ENCODE results near the gene USP7. TPM values are rescaled to one million over a fixed set of nuclear protein-coding genes. Genes with fewer than 3 reads are reported as not detected.

USP7 gene
- total RNA-seq, 1 donor from 2014 or later = 66.9 TPM

DNA sequence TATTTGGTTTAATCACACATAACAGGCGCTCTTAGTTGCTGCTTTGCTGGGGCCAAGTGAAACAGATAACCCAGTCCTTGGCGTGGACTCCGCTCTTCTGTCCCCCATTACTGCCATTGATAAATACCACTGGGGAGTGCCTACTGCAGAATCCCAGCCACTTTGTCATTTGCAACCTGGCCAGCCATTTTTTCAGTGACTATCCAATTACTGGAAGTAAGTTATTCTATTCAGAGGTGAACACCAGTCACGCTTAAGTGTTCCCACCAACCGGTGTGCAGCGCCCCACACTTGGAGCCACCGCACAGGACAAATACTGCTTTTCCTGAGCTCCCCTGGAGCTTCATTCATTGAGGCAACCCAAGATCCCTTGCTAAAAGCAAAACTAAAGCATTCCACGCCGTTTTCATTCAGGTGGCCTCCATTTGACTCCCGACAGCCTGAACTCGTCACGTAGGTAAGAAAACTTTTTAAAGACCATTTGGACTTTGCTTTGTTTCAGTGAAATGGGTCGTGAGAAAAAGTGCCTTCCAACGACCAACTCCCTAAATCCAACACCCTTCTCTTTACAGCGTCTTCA, 1.8 kb downstream of the USP7 start:
- no peak for TF ChIP-seq CTCF (IDR thresholded peaks at IDR 0.05; ENCODE audit: insufficient read depth, low read length, poor library complexity, severe bottlenecking)
- Histone ChIP-seq H3K36me3 (ENCODE audit: control insufficient read depth, insufficient read depth, low read length) (no peaks in the 10 kb centered on the region), H3K27me3 (ENCODE audit: control insufficient read depth, insufficient read depth, low read length) (no peaks in the 10 kb centered on the region), H3K4me3 (ENCODE audit: low read depth, low read length) (peak overlapping the region; percentile 84)
- DNase-seq (ENCODE audit: low read depth) = no peak

DNA sequence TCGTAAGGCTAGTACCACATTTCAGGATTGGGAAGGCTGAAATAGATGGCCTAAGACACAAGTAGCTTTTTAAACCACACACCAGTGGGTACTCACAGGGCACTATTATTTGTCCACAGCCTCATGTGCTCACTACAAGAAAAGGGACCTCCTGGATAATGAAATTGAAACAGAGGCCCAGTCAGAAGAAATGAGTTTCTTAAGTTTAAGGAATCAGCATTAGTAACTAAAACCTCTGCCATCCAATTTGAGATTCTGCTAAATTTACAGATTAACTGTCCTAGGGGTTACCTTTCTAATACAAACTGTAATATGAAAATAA, 3.0 kb downstream of the USP7 start:
- DNase-seq (ENCODE audit: low read depth) = no peak
- Histone ChIP-seq H3K36me3 (ENCODE audit: control insufficient read depth, insufficient read depth, low read length) (no peaks in the 10 kb centered on the region), H3K27me3 (ENCODE audit: control insufficient read depth, insufficient read depth, low read length) (no peaks in the 10 kb centered on the region), H3K4me3 (ENCODE audit: low read depth, low read length) (no peak overlapping the region)
- no peak for TF ChIP-seq CTCF (IDR thresholded peaks at IDR 0.05; ENCODE audit: insufficient read depth, low read length, poor library complexity, severe bottlenecking)

- Histone ChIP-seq H3K36me3 (ENCODE audit: control insufficient read depth, insufficient read depth, low read length) (no peaks in the 10 kb centered on the region), H3K4me3 (ENCODE audit: low read depth, low read length) (no peak overlapping the region), H3K27me3 (ENCODE audit: control insufficient read depth, insufficient read depth, low read length) (no peaks in the 10 kb centered on the region)
- no peak for DNase-seq (ENCODE audit: low read depth)
- TF ChIP-seq CTCF (IDR thresholded peaks at IDR 0.05; ENCODE audit: insufficient read depth, low read length, poor library complexity, severe bottlenecking) = no peak
These were observed 3.6 kb downstream of the USP7 start for GRCh38 chr16:8959921-8960787.

DNA sequence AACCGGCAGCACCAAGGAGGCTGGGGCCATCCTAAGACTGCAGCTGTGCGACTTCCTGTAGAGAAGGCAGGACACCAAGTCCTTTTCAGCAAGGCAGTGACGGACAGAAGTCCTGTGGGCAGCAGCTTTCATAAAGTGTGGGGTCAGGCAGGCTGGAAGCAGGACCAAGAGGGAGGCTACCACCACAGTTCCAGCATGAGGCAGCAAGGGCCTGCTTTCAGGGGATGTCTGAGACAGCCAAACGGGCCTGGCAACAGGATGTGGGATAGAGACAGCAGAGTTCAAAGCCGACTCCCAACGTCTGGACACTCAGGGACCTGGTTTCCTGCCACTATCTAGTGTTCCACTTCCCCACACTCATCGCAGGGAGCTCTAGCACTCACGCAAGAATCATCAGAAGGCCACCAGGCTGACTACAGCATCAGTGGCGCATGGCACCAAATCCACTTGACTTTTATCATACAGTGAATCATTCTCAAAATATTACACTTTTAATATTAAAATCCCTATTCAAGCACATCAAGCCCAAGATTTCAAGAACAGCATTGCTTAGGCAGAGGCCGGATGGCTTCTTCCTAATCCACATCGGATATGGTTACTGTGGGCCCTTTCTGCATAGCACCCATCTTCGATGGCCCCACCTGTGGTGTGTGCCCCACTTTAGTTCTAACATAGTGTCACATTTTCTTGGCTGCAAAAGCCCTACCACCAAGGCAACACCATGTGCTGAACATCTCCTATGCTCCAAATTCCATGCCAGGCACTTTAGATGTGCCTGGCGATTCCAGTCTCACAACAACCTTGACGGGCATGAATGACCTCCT, 5.2 kb downstream of the USP7 start:
- DNase-seq (ENCODE audit: low read depth) = no peak
- no peak for TF ChIP-seq CTCF (IDR thresholded peaks at IDR 0.05; ENCODE audit: insufficient read depth, low read length, poor library complexity, severe bottlenecking)
- H3K36me3 ChIP-seq (ENCODE audit: control insufficient read depth, insufficient read depth, low read length) = no peaks in the 10 kb centered on the region

GRCh38 chr16:8957509-8958157, 6.1 kb downstream of the USP7 start:
- H3K4me3 ChIP-seq (ENCODE audit: low read depth, low read length) = no peak overlapping the region
- no peak for TF ChIP-seq CTCF (IDR thresholded peaks at IDR 0.05; ENCODE audit: insufficient read depth, low read length, poor library complexity, severe bottlenecking)
- H3K27me3 ChIP-seq (ENCODE audit: control insufficient read depth, insufficient read depth, low read length) = no peaks in the 10 kb centered on the region
- no peak for DNase-seq (ENCODE audit: low read depth)
- no peaks in the 10 kb centered on the region for H3K36me3 ChIP-seq (ENCODE audit: control insufficient read depth, insufficient read depth, low read length)

More for the DNA sequence above, 5.2 kb downstream of the USP7 start:
- H3K4me3 ChIP-seq (ENCODE audit: low read depth, low read length) = no peak overlapping the region
- no peaks in the 10 kb centered on the region for H3K27me3 ChIP-seq (ENCODE audit: control insufficient read depth, insufficient read depth, low read length)
